ENCODE measurements around the gene TWF2.

TWF2 gene

DNA sequence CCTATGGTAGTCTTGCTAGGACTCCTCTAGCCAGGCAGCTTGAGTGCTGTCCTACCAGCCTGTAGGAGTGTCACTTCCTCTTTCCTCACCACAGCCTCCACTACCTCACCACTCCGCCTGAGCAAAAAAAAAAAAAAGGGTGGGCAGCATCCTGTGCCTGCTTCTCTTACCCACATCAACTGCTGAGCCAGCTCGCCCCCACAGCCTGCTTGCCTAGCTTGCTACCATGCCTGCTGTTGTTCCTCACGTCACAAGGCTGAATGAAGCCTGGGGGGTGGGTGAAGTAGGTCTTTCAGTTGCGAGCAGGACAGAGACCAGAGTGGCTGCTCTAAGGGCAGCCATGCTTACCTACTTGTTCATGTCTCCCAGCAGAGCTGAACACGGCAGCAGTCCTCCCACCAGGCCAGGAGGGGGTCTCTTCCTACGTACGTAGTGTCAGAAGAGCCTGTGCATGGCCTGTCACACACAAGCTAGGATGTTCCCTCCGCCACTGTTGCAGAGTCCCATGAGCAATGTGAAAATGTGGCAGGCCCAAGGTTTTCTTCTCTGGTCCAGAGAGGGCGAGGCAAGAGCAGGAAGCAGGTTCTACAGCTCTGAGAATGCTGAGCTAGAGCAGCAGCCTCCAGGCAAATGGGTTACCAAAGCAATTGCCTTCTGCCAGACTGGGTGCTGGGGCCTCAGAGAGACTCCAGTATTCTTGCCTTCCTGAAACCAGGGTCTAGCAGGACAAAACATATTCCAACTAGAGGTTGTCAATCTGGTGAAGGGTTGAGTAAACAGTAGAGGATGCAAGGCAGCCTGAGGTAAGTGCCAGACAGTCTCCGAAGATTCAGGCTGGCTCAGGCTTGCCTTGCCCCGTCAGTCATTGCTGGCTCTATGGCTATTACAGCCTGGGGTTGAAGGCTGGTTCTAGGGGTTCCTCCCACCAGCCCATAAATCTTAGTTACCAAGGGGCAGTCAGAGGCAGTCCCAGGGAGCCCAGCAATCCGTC lies 14.7 kb upstream of the TWF2 start:
- peak overlapping the region; percentile 61 for H3K27ac ChIP-seq (replicated peaks)
- no peaks in the 10 kb centered on the region for H3K27me3 ChIP-seq (ENCODE audit: insufficient read depth, poor library complexity, severe bottlenecking)
- peak; percentile 90 to 93 for DNase-seq (ENCODE audit: low read depth in 1 of 2, low spot score in 1 of 2)
- TF ChIP-seq, protein P1, sequence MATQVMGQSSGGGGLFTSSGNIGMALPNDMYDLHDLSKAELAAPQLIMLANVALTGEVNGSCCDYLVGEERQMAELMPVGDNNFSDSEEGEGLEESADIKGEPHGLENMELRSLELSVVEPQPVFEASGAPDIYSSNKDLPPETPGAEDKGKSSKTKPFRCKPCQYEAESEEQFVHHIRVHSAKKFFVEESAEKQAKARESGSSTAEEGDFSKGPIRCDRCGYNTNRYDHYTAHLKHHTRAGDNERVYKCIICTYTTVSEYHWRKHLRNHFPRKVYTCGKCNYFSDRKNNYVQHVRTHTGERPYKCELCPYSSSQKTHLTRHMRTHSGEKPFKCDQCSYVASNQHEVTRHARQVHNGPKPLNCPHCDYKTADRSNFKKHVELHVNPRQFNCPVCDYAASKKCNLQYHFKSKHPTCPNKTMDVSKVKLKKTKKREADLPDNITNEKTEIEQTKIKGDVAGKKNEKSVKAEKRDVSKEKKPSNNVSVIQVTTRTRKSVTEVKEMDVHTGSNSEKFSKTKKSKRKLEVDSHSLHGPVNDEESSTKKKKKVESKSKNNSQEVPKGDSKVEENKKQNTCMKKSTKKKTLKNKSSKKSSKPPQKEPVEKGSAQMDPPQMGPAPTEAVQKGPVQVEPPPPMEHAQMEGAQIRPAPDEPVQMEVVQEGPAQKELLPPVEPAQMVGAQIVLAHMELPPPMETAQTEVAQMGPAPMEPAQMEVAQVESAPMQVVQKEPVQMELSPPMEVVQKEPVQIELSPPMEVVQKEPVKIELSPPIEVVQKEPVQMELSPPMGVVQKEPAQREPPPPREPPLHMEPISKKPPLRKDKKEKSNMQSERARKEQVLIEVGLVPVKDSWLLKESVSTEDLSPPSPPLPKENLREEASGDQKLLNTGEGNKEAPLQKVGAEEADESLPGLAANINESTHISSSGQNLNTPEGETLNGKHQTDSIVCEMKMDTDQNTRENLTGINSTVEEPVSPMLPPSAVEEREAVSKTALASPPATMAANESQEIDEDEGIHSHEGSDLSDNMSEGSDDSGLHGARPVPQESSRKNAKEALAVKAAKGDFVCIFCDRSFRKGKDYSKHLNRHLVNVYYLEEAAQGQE (IDR thresholded peaks at IDR 0.05; ENCODE audit: insufficient replicate concordance, low read depth), result no peak
- TF ChIP-seq SPI1 (IDR thresholded peaks at IDR 0.05; ENCODE audit: borderline replicate concordance, low read depth), result peak; percentile 99
- TF ChIP-seq POLR2AphosphoS5 (IDR thresholded peaks at IDR 0.05; ENCODE audit: low read depth), result peak; percentile 93
- TF ChIP-seq GABPA (IDR thresholded peaks at IDR 0.05; ENCODE audit: low read depth), result no peak
- TF ChIP-seq, protein P2, sequence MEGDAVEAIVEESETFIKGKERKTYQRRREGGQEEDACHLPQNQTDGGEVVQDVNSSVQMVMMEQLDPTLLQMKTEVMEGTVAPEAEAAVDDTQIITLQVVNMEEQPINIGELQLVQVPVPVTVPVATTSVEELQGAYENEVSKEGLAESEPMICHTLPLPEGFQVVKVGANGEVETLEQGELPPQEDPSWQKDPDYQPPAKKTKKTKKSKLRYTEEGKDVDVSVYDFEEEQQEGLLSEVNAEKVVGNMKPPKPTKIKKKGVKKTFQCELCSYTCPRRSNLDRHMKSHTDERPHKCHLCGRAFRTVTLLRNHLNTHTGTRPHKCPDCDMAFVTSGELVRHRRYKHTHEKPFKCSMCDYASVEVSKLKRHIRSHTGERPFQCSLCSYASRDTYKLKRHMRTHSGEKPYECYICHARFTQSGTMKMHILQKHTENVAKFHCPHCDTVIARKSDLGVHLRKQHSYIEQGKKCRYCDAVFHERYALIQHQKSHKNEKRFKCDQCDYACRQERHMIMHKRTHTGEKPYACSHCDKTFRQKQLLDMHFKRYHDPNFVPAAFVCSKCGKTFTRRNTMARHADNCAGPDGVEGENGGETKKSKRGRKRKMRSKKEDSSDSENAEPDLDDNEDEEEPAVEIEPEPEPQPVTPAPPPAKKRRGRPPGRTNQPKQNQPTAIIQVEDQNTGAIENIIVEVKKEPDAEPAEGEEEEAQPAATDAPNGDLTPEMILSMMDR (IDR thresholded peaks at IDR 0.05; ENCODE audit: insufficient read depth, low read length), result no peak
- H3K4me3 ChIP-seq (replicated peaks; ENCODE audit: insufficient read depth, low read length), result no peak overlapping the region

DNA sequence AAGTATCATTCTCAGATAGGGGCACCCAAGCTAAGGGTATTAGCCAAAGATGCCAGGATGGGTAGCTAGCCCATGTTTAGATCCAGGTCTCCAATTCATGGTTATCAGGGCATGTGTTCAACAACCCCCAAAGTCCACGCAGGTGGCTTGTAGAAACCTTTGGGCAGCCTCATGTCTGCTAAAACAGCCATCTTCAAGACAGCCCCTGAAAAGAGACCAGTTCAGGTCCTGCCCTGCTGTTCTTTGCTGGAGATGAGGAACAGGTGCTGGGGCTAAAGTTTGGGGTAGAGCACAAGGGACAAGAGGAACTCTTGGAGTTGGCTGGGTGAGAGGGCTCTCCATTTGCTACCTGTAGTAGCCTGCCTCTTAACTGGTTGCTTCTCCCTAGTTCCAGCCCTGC lies 11.2 kb upstream of the TWF2 start:
- TF ChIP-seq GABPA (IDR thresholded peaks at IDR 0.05; ENCODE audit: low read depth) (no peak), SPI1 (IDR thresholded peaks at IDR 0.05; ENCODE audit: borderline replicate concordance, low read depth) (no peak), POLR2AphosphoS5 (IDR thresholded peaks at IDR 0.05; ENCODE audit: low read depth) (no peak)
- TF ChIP-seq, protein P2 (IDR thresholded peaks at IDR 0.05; ENCODE audit: insufficient read depth, low read length), result no peak
- TF ChIP-seq, protein P1 (IDR thresholded peaks at IDR 0.05; ENCODE audit: insufficient replicate concordance, low read depth), result no peak
- no peak overlapping the region for H3K4me3 ChIP-seq (replicated peaks; ENCODE audit: insufficient read depth, low read length)
- DNase-seq (ENCODE audit: low read depth in 1 of 2, low spot score in 1 of 2), result no peak
- H3K27ac ChIP-seq (replicated peaks), result no peak overlapping the region
- H3K27me3 ChIP-seq (ENCODE audit: insufficient read depth, poor library complexity, severe bottlenecking), result no peaks in the 10 kb centered on the region

DNA sequence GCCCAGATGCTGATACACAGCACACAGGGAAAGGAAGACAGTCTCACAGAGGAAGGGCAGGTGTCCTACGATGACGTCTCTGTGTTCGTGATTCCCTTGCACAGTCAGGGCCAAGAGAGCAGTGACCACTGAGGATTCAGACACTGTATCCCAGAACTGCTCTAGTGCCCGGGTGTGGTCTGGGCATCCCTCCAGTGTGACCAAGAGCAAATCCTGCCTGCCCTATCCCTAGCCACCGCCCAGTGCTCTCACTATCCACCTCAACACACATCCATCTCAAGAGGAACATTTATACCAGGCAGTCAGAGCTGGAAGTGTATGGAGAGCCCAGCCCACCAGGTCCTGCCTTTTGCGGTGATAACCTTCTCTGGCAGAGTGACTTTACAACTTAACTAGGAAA lies 10.7 kb upstream of the TWF2 start:
- no peak overlapping the region for H3K27ac ChIP-seq (replicated peaks)
- no peak overlapping the region for H3K4me3 ChIP-seq (replicated peaks; ENCODE audit: insufficient read depth, low read length)
- no peak for DNase-seq (ENCODE audit: low read depth in 1 of 2, low spot score in 1 of 2)
- TF ChIP-seq, protein P2 (IDR thresholded peaks at IDR 0.05; ENCODE audit: insufficient read depth, low read length), result no peak
- TF ChIP-seq POLR2AphosphoS5 (IDR thresholded peaks at IDR 0.05; ENCODE audit: low read depth) (no peak), GABPA (IDR thresholded peaks at IDR 0.05; ENCODE audit: low read depth) (no peak), SPI1 (IDR thresholded peaks at IDR 0.05; ENCODE audit: borderline replicate concordance, low read depth) (no peak)
- TF ChIP-seq, protein P1 (IDR thresholded peaks at IDR 0.05; ENCODE audit: insufficient replicate concordance, low read depth), result no peak
- no peaks in the 10 kb centered on the region for H3K27me3 ChIP-seq (ENCODE audit: insufficient read depth, poor library complexity, severe bottlenecking)
